Body of pancreas (tissue), 4 donors: ENCODE measurements around the gene OTOGL.

Source experiments
- CTCF ChIP-seq, 7 experiments: fragments of 450-650 bp in 4 of 7; fragments of 200-600 bp in 3 of 7; sonication (generic) in 3 of 7; IDR thresholded peaks; one replicate each; pipeline ENCODE4 v1.5.1; 2016 to 2019; ENCODE audit warnings: antibody characterized with exemption in 7 of 7
- POLR2A ChIP-seq, 3 donors: fragments of 450-650 bp; IDR thresholded peaks; one replicate each; pipeline ENCODE4 v1.6.1; 2016; ENCODE audit warnings: antibody characterized with exemption in 3 of 3, mild to moderate bottlenecking in 2 of 3

GRCh38 chr12:80157645-80158044 lies 58.3 kb downstream of the OTOGL start:
- TF ChIP-seq CTCF (IDR thresholded peaks at IDR 0.05) (no peak), POLR2A (IDR thresholded peaks at IDR 0.05) (no peak)
